HG02759 (cell line): Measurements from ENCODE around the gene KLF11.

Experiments
- ATAC-seq: cut with Tn5 transposase; IDR thresholded peaks from one replicate; pipeline ENCODE4 v1.9.1; 2021; ENCODE audit warnings: mild to moderate bottlenecking, moderate library complexity; ENCODE audit not compliant: unreplicated experiment

KLF11 gene

GRCh38 chr2:10061221-10061925, 18.0 kb downstream of the KLF11 start:
- ATAC-seq: no peak

DNA sequence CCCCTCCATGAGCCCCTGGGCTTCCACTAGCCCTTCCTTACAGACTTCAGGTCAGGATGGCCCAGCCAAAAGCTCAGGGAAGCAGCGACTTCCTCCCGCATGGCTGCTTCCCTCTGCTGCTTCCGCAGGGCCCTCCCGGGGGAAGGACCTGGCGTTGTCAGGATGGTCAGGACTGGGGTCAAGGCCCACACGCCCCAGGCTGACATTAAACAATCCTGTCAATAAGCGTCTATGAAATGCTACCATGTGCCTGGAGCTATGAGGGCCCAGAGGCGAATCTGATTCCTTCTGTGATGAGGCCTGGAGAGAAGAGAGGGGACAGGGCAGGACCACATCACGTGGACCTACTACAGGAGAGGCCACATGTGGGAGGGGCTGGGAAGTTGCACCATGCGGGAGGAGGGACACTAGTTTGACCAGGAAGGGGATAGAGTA, 19.6 kb downstream of the KLF11 start:
- ATAC-seq: no peak

- ATAC-seq: no peak
Observed at GRCh38 chr2:10063566-10063965, 20.2 kb downstream of the KLF11 start.

- no peak for ATAC-seq
Observed at GRCh38 chr2:10064932-10065772, 21.8 kb downstream of the KLF11 start.

DNA sequence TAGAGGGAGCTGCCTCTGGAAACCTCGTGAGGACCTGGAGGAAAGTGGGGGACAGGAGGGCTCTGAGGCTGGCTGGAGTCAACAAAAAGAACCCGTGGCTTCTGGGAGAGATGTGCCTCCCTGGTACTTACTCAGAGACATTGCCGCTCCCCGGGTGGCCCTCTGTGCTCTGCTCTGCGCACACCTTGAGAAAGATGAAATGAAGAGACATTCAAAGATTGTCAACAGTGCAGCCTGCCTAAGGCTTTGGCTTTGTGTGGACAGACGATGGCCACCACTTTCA, 22.4 kb downstream of the KLF11 start:
- ATAC-seq: no peak

GRCh38 chr2:10067330-10067729, 24.0 kb downstream of the KLF11 start:
- ATAC-seq: no peak

DNA sequence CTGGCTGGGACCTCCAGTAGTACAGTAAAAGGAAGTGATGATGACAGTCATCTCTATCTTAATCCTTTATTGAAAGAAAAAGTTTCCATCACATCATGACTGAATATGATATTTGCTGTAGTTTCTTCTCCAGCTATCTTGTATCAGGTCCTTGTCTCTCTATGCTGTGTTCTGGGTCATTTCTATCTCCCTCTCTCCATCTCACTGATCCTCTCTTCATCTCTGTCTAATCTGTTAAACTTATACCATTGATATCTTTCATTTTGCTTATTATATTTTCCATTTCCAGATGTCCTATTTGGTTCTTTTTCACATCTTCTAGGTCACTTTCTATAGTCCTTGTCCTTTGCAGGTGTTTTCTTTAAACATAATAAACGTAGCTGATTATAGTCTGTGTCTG, 24.5 kb downstream of the KLF11 start:
- no peak for ATAC-seq

DNA sequence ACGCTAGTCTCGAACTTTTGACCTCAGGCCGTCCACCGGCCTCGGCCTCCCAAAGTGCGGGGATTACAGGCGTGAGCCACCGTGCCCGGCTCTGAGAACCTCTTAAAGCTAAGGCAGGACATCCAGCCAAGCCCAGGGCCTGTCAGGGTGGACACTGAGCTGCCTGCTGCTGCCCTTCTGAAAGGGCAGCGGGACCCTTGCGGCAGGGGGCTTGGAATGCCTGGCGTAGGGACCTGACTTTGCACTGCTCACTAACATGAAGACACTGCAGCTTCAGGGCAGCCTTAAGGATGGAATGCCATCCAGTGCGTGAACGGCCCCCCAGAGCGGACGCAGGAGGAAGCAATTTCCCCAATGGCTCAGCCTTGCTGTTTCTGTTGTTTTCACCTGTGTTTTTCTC, 27.8 kb downstream of the KLF11 start:
- ATAC-seq: no peak

DNA sequence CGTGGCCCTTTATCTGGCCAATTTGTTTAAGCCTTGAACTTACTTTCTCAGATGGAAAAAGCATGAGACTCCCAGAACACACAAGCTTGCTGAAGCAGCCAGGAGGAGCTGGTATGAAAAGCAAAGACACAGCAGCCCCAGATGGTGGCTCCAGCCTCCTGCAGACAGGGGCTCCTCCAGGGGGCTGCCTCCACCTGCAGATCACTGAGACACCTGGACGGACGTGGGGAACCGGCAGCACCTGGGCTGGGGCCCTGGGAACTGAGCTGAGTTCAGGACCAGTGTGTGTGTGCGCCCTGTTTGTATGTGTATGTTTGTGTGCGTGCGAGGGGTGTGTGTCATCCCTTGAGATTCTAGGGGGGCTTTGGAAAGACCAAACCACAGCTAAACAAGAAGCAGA, 28.2 kb downstream of the KLF11 start:
- no peak for ATAC-seq

- ATAC-seq: peak; percentile 89
Observed at GRCh38 chr2:10072656-10073480, 29.5 kb downstream of the KLF11 start.

DNA sequence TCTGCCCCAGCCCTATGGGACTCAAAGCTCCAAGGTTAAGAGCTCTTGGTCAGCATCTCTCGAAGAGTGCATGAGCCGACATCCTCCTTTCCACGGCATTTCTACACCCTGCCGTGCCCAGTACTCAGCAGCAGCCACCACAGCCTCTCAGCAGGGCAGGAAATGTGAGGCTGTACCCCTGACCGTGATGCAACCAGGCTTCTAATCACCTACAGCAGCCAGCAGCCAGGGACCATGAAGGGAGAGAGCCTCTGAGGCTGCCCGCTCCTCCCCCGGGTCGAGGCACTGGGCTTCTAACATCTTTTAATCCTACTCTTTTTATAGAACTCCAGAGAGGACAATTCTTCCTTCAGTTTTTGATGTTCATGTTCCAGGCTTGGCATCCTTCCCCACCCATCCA, 30.4 kb downstream of the KLF11 start:
- ATAC-seq: no peak

DNA sequence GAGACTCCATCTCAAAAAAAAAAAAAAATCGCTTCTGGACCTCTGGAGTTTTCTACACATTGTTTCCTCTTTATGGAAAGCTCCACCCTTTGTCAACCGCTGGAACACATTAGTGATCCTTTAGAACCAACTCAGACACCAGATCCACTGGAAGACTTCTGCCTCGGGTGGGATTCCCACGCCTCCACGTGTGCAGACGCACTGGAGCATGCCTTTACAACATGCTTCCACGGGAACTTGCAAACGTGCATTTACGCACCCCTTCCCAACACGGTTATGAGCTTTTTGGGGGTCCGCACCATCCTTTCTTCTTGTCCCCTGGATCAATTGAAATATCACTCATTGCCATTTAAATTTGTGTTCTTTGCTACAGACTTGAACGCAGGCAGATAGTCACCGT, 31.8 kb downstream of the KLF11 start:
- no peak for ATAC-seq

DNA sequence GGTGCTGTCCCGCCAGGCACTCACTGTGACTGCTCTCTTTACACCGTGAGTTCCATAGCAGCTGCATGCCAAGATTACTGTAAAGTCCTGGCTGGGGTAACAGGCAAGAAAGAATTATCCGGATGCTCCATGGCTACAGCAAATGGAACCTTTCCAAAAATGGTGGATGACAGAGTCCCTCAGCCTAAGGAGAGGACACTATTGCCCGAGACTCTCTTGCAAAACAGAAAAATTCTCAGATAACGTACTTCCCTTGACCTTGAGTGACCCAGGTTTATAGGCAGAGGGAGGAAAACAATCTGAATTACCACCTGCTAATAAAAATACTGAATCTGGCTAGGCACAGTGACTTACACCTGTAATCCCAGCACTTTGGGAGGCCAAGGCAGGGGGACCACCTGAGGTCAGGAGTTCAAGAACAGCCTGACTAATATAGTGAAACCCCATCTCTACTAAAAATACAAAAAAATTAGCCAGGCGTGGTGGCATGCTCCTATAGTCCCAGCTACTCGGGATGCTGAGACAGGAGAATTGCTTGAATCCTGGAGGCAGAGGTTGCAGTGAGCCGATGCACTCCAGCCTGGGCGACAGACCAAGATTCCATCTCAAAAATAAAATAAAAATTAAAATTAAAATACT, 32.3 kb downstream of the KLF11 start:
- ATAC-seq: no peak

GRCh38 chr2:10076511-10076910, 33.2 kb downstream of the KLF11 start:
- ATAC-seq: no peak

- no peak for ATAC-seq
Observed at GRCh38 chr2:10076988-10077527, 33.7 kb downstream of the KLF11 start.

- no peak for ATAC-seq
Observed at GRCh38 chr2:10078001-10078400, 34.7 kb downstream of the KLF11 start.

- ATAC-seq: no peak
Observed at GRCh38 chr2:10078704-10079265, 35.4 kb downstream of the KLF11 start.

DNA sequence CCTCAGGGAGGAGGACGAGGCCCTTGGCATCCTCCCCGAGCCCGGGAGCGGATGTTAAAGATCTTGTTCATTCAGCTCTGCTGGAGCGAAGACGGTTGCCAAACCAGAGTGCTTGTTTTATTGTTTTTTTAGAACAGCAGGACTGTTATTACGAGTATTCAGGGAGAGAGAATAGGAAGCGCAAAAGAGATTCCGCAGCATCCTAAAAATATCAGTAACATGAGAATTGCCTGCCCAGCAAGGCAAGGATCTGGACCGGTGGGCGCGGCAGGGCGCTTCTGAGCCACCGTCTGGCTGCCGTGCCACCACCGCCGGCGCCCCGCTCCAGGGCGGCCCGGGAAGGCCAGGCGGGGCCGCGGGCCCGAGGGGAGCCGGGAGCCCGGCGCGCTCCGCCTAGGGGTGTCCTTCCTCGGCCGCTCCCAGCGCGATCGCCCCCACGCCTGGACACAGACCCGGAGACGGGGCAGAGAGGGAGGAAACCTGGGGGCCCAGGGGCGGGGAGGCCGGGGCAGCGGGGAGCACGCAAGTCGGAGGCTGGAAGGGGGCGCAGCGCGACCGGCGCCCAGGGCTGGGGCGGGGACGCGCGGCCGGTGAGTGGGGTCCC, 36.0 kb downstream of the KLF11 start:
- ATAC-seq: peak; percentile 30

GRCh38 chr2:10079870-10080535, 36.7 kb downstream of the KLF11 start, which contains the start of gene CYS1:
CYS1 (minus strand) TSS chr2:10080411; CDS start chr2:10080223, 188 bp downstream.
- peak; percentile 40 for ATAC-seq
